Measurements from ENCODE around the gene ATP5IF1. TPM values are rescaled to one million over a fixed set of nuclear protein-coding genes. Genes with fewer than 3 reads are reported as not detected.

The ATP5IF1 gene
- total and polyA plus RNA-seq, 9 of the 15 experiments (the other 6 are each of a cell fraction or from before 2014, with no cell fraction given), result 292 to 1,422 (median 388) TPM

DNA sequence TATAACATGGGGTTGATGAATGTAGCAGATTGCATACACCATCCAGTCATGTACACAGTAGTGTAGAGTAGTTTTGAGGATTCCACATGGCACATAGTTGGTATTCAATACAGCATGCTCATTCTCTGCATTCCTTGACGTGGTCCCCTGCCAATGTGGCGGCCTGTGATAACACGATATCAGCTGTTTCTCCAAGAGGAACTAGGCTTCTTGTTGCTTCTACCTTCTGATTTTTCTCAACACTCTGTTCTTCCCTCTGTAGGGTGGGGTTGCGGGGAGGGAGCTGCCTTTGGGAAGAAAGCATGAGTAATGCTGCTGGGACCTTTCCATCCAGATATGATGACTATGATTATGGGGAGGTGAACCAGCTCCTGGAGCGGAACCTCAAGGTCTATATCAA, 42.8 kb downstream of the ATP5IF1 start:
- H2AFZ ChIP-seq (ENCODE audit: low read depth, low read length), result no peak overlapping the region
- no peak for ATAC-seq
- peak overlapping the region; percentile 13; the same call in 1 of the 3 replicates for H3K27ac ChIP-seq (ENCODE audit: extremely low read depth, low read depth, low read length)
- ChIA-PET POLR2A (interaction anchor here (0.6 to 22.4 kb wide), 10 partner anchors 0 to 363 kb away, joined by 3 to 547 read pairs (median 5); partner anchors contain the start of genes MED18 and SESN2), CTCF (ENCODE audit: low intra/inter-chr PET ratio) (no interaction called here)
- H4K20me1 ChIP-seq (replicated peaks; ENCODE audit: control insufficient read depth, insufficient read depth, low read length), result peaks cover 11% of the 10 kb centered on the region
- BruUV-seq (replicated peaks), result no TSS peak
- FAIRE-seq, result peak; percentile 74
- H3K79me2 ChIP-seq (ENCODE audit: control insufficient read depth, insufficient read depth, low read length), result no peaks in the 10 kb centered on the region
- peak; percentile 55 to 70 (median 62) for DNase-seq (ENCODE audit: extremely low read depth in 1 of 4, low spot score in 3 of 4)
- no peak overlapping the region for H3K4me3 ChIP-seq
- peaks cover 79% of the 10 kb centered on the region for H3K36me3 ChIP-seq (ENCODE audit: control insufficient read depth, insufficient read depth, low read length)
- H3K9ac ChIP-seq (ENCODE audit: insufficient read depth in 1 of 2, low read depth in 2 of 2, low read length in 2 of 2), result peak overlapping the region in 1 of 2 experiments; percentile 39; a peak in 1 of 4 replicates
- no peaks in the 10 kb centered on the region for H3K9me3 ChIP-seq (replicated peaks; ENCODE audit: control insufficient read depth, insufficient read depth, low read depth, low read length)
- WGBS (ENCODE audit: insufficient coverage, low coverage, missing lambda C conversion rate), result 26% methylated on average over 5 of the region's 5 CpGs
- in situ Hi-C loops (cut with MboI), result no loop called here
- peaks cover 10 to 11% of the 10 kb centered on the region in 2 experiments; a peak in 4 of 5 replicates for H3K4me1 ChIP-seq (replicated peaks in 1 of 2; ENCODE audit: control insufficient read depth in 2 of 2, insufficient read depth in 2 of 2, low read length in 2 of 2)
- peaks cover 5% of the 10 kb centered on the region for H3K9me1 ChIP-seq (ENCODE audit: control insufficient read depth, insufficient read depth, low read length)
- H3K27me3 ChIP-seq (ENCODE audit: control insufficient read depth in 2 of 2, insufficient read depth in 2 of 2, low read length in 2 of 2), result no peaks in the 10 kb centered on the region
- 0 out of 2 replicates have a peak overlapping the region, but pooled peaks have one; percentile 2 for H3K4me2 ChIP-seq (ENCODE audit: insufficient read depth, low read length)
- intact Hi-C loops (cut with micrococcal nuclease), result no loop called here
- no peak for TF ChIP-seq BRF1 (IDR thresholded peaks at IDR 0.05; ENCODE audit: borderline replicate concordance, extremely low read depth, insufficient read length)
- peak in 1 of 2 experiments; percentile 56; a peak in 2 of 4 replicates for TF ChIP-seq HDAC1 (IDR thresholded peaks at IDR 0.05)
- TF ChIP-seq ZBTB8A (IDR thresholded peaks at IDR 0.05; ENCODE audit: partially characterized antibody), result no peak
- no peak for TF ChIP-seq TSHZ1 (CRISPR knock-in tag; IDR thresholded peaks at IDR 0.05)
- peak in 1 of 3 experiments; percentile 28; a peak in 1 of 6 replicates for TF ChIP-seq ZBTB11 (CRISPR knock-in tag; IDR thresholded peaks at IDR 0.05)
- TF ChIP-seq CBX8 (IDR thresholded peaks at IDR 0.05; ENCODE audit: borderline replicate concordance, extremely low read depth, low read depth, low read length, poor library complexity, severe bottlenecking), result no peak
- no peak for TF ChIP-seq HSF4 (CRISPR knock-in tag; IDR thresholded peaks at IDR 0.05; ENCODE audit: borderline replicate concordance)
- peak; percentile 72 for TF ChIP-seq TEAD4 (IDR thresholded peaks at IDR 0.05; ENCODE audit: low read length)
- TF ChIP-seq TEAD4 (CRISPR knock-in tag; IDR thresholded peaks at IDR 0.05; ENCODE audit: borderline replicate concordance), result no peak
- TF ChIP-seq ZNF217 (CRISPR knock-in tag; IDR thresholded peaks at IDR 0.05), result no peak
- TF ChIP-seq TAF9B (IDR thresholded peaks at IDR 0.05; ENCODE audit: partially characterized antibody), result no peak
- peak; percentile 79 for TF ChIP-seq SMARCE1 (IDR thresholded peaks at IDR 0.05)
- TF ChIP-seq ZNF507 (tag; conservative IDR thresholded peaks at IDR 0.05), result no peak

Data from K562 (cell line).